Right ventricle myocardium superior (tissue), 1 donor: ENCODE measurements around the gene LKAAEAR1. TPM values are rescaled to one million over a fixed set of nuclear protein-coding genes. Genes with fewer than 3 reads are reported as not detected.
"Not testable (repeated sequence)": the region's sequence is repeated elsewhere in the genome, so short reads cannot be mapped to it uniquely, and the experiment has no call there.

ENCODE experiments used
- ATAC-seq: fragments of 200-7000 bp; cut with Tn5 transposase; one replicate; pipeline ENCODE4 v1.9.1; 2020; ENCODE audit warnings: mild to moderate bottlenecking; ENCODE audit not compliant: poor library complexity
- DNase-seq: peaks from one replicate; pipeline ENCODE4 v3.0.0-alpha.2; 2020
- intact Hi-C: fragments of 100-400 bp; cut with DNase I; formaldehyde crosslinking; loops from one replicate; pipeline ENCODE4 v1.11.2; 2022
- long read RNA-seq: library from polyadenylated mRNA; unstranded; transcript quantifications from one replicate; pipeline ENCODE4 v2.0.0, GENCODE V29; 2021
- total RNA-seq: library from RNA; stranded (reverse); fragmentation: NEBNext Ultra II Directional; extraction: Animal tissue kit (Norgen Biotek cat#: 25700); gene quantifications from one replicate; pipeline ENCODE4 v1.2.1, GENCODE V29; 2021
- donor health status: DM: no; HTN: yes; CAD: no; lungs with severe emphysema.

LKAAEAR1 gene, protein sequence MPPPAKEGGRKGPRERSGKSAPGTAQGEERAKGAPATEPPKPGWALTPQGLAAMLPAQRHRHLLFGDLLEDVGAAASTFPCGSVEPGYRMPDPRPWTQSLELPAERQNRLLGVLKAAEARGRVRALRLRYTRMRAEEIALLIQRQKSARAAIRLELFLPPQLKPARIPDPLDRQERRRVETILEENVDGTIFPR
- total RNA-seq, result not detected
- long read RNA-seq, result 0 reads

DNA sequence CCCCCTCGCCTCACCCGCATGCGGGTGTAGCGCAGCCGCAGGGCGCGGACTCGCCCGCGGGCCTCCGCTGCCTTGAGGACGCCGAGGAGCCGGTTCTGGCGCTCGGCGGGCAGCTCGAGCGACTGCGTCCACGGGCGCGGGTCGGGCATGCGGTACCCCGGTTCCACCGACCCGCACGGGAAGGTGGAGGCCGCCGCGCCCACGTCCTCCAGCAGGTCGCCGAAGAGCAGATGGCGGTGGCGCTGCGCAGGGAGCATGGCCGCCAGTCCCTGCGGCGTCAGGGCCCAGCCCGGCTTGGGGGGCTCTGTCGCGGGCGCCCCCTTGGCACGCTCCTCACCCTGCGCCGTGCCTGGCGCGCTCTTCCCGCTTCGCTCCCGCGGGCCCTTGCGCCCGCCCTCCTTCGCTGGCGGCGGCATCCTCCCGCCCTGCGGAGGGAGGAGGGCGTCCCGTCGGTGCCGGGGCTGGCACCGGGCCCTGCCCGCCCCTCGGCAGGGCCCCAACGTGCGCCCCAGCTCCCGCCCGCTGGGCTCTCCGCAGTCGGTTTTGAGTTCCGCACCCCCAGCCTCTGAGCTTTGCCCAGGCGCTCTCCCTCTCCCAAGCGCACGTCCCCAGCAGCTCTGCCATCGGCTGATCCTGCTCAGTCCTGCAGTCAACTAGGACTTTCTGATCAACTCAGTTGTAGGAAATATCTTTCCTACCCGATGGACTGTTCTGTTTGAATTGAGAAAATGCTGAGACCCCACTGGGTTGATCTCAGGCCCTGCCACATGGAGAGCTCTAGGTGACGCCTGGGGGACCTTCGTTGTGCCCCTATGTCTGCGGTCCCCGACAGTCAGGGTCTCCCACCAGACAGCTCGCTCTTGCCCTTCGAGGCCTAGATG lies at the start of gene LKAAEAR1:
Gene LKAAEAR1 (minus strand): TSS at position 595 of the 881 bp plus-strand sequence. CDS start 179 bp downstream, at position 416.
- DNase-seq (no peak), ATAC-seq (no peak)
- intact Hi-C loops, result no loop called here

DNA sequence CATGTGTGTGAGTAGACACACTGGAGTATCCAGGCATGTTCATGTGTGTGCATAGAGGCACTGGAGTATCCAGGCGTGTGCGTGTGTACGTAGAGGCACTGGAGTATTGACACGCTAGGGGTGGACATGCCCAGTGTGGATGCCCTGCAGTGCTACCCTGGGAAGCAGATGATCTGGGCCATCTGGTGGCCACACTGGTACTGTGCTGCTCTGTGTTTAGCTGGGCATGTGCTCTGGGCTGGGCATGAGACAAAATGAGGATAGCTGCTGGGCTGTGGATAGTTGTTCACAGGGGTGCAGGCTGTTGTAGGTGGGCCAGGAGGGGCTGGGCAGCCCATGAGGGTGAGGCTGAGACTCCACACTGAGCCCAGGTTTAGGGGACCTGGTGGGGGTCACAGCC lies 47.2 kb upstream of the LKAAEAR1 start:
- ATAC-seq, result no peak
- DNase-seq, result peak; percentile 37
- intact Hi-C loops, result no loop called here

DNA sequence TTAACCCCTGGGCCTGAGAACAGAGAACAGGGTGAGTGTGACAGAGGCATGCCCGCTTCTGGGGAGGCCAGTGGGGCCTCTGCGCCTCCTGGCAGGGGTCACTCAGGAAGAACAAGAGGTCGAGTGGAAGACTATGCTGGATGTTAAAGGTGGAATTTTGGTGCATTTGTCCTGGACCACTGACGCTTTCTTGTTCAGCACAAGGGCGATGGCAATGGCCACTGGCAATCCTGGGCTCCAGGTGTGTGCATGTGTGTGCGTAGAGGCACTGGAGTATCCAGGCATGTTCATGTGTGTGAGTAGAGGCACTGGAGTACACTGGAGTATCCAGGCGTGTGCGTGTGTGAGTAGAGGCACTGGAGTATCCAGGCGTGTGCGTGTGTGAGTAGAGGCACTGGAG lies 46.7 kb upstream of the LKAAEAR1 start:
- peak; percentile 7 for DNase-seq
- ATAC-seq, result no peak
- intact Hi-C loops, result no loop called here

DNA sequence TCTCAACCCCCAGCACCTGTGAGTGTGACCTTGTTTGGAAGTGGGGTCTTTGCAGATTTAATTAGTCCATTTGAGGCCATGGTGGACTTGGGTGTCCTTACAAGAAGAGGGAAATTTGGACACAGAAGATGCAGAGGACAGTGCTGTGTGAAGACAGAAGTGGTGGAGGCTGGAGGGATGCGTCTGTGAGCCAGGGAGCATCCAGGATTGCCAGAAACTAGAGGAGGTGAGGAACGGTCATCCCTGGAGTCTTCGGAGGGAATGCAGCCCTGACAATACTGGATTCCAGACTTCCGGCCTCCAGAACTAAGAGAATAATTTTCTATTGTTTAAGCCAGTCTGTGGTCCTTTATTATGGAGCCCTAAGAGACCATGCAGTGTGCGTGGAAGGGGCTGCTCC lies 46.1 kb upstream of the LKAAEAR1 start:
- intact Hi-C loops, result no loop called here
- ATAC-seq, result no peak
- no peak for DNase-seq

DNA sequence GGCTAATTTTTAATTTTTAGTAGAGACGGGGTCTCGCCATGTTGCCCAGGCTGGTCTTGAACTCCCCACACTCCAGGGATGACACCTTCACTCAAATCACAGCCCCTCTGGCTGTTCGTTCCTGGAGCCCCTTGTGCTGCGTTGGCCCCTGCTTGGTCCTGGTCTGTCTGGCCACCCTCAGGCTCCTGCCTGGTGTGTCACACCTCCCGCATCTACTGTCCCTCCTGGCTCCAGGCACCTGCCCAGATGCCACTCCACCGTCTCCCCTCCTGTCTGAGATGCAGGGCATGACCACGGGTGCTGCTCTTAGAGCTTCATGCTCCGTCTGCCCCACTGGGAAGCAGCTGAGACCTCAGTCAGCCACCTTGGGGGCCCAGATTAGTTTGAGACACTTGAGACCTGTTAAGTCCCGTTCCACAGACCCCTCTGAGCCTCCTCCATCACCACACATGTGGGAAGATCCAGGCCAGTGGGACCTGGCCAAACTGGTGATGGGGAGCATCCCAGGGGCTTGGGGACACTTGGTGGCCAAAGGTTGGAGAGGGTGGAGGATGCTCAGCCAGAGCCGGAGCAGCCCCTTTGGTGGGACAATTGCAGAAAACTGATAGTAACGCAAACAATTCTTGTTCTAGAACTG lies 45.1 kb upstream of the LKAAEAR1 start:
- ATAC-seq (no peak), DNase-seq (peak; percentile 29)
- intact Hi-C loops, result no loop called here

DNA sequence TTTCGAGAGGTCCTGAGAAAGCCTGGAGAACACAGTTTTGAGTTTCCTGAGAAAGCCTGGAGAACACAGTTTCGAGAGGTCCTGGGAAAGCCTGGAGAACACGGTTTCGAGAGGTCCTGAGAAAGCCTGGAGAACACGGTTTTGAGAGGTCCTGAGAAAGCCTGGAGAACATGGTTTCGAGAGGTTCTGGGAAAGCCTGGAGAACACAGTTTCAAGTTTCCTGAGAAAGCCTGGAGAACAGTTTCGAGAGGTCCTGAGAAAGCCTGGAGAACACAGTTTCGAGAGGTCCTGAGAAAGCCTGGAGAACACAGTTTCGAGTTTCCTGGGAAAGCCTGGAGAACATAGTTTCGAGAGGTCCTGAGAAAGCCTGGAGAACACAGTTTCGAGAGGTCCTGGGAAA lies 39.3 kb upstream of the LKAAEAR1 start:
- ATAC-seq, intact Hi-C loops, DNase-seq: not testable (repeated sequence)

DNA sequence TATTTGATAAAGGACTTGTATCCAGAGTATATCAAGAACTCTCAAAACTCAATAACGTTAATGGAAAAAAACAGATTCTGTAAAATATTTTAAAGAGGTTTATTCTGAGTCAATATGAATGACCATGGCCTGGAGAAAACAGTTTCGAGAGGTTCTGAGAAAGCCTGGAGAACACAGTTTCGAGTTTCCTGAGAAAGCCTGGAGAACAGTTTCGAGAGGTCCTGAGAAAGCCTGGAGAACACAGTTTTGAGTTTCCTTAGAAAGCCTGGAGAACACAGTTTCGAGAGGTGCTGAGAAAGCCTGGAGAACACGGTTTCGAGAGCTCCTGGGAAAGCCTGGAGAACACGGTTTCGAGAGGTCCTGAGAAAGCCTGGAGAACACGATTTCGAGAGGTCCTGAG lies 38.7 kb upstream of the LKAAEAR1 start:
- ATAC-seq, intact Hi-C loops, DNase-seq: not testable (repeated sequence)

DNA sequence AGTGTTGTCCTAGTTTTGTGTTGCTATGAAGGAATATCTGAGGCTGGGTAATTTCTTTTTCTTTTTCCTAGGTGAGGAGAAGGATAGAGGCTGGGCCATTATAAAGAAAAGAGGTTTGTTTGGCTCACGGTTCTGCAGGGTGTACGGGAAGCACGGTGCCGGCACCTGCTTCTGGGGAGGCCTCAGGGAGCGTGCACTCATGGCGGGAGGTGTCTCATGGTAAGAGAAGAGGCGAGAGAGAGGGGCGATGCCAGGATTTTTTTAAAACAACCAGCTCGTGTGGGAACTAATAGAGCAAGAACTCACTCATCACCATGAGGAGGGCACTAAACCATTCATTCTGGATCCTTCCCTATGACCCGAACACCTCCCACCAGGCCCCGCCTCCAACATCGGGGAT lies 37.4 kb upstream of the LKAAEAR1 start:
- DNase-seq (peak; percentile 13), ATAC-seq (no peak)
- intact Hi-C loops, result no loop called here

DNA sequence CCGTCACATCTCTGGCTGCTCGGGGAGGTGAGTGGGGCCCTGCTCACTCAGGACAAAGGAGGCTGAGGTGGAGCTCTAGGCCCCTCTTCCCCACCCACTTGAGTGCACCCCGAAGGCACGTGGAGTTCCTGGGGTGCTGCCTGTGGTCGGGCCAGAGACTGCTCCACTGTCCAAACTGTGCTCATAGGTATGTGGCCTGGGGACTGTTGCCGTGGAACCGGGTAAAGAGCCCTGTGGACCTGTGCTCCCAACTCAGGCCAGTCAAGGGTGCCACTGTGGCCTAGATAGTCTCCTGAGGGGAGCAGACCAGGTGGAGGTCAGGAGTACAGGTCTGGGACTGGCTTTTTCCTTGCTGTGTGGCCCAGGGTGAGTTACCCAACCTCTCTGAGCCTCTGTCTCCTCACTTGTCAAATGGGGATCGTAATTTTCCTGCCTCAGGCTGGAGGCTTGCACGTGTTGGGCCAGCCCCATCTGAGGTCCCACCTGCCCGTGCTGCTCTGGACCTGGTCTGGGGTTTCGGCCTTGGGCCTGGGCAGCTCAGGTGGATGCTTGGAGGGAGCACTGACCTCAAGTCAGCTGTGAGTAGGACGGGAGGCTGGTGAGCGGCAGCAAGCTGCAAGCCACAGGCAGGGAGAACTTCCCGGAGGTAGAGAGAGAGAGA lies 35.6 kb upstream of the LKAAEAR1 start:
- intact Hi-C loops, result loop anchor here (10.0 kb wide), 1 partner anchor 75 kb away; the partner anchor contains the start of gene SOX18
- ATAC-seq (no peak), DNase-seq (peak; percentile 26)

DNA sequence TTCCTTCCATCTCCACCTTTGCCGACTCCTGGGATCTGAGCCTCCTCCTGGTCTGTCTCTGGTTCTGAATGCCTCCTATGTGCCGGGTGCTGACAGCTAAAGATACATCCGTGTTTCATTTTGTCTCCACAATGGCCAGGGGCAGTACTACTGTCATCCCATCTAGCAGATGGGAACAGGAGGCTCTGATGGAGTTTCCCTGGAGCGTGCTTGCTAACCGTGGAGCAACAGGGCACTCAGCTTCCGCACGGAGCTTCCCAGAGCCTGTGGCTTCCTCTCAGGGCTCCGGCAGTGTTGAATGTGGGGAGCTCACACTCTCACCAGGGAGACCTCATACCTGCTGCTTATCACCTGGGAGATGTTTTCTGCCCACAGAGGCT lies 35.1 kb upstream of the LKAAEAR1 start:
- no peak for ATAC-seq
- intact Hi-C loops, result loop anchor here (10.0 kb wide), 1 partner anchor 74 kb away; the partner anchor contains the start of gene SOX18
- peak; percentile 13 for DNase-seq

DNA sequence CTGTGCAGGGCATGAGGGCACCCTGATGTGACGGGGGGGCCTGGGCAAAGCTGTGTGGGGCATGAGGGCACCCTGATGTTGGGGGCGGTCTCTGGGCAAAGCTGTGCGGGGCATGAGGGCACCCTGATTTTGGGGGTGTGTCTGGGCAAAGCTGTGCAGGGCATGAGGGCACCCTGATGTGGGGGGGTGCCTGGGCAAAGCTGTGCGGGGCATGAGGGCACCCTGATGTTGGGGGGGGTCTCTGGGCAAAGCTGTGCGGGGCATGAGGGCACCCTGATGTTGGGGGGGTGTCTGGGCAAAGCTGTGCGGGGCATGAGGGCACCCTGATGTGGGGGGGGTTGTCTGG lies 33.2 kb upstream of the LKAAEAR1 start:
- ATAC-seq, DNase-seq: not testable (repeated sequence)
- intact Hi-C loops, result loop anchor here (10.0 kb wide), 1 partner anchor 73 kb away; the partner anchor contains the start of gene SOX18

DNA sequence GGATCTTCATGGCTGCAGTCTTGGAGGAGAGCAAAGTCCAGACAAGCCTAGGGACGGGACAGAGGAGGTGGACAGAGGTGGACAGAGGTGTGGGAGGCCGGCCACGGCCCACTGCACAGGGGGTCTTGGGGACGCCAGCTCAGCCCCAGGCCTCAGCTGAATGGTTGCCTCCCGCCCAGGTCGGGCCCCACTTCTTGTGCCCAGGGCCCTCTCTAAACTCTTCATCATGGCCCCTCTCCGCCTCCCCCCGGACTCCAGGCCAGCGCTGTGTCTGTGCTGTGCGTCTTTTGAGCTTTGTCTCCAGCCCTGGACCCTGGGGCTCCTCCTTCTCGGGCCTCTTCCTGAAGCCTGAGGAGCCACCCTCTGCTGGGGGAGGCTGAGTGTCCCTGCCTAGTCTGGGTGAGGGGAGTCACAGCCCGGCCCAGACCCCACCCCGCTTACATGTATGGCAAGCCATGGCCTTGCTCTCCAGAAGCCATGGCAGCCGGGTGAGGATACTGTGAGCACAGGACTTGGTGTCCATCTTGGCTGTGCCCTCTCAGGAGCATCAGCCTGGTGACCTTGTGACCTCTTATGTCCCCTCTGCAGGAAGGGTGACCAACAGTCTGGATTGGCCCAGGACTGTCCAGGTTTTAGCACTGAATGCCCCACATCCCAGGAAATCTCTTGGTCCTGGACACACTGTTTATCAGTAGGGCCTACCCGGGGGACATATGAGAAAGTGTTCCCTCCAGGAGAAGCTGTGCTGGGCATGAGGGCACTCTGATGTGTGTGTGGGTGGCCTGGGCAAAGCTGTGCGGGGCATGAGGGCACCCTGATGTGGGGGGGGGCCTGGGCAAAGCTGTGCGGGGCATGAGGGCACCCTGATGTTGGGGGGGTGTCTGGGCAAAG lies 32.6 kb upstream of the LKAAEAR1 start:
- peak; percentile 19 for DNase-seq
- intact Hi-C loops, result loop anchor here (10.0 kb wide), 1 partner anchor 72 kb away; the partner anchor contains the start of gene SOX18
- ATAC-seq, result no peak

DNA sequence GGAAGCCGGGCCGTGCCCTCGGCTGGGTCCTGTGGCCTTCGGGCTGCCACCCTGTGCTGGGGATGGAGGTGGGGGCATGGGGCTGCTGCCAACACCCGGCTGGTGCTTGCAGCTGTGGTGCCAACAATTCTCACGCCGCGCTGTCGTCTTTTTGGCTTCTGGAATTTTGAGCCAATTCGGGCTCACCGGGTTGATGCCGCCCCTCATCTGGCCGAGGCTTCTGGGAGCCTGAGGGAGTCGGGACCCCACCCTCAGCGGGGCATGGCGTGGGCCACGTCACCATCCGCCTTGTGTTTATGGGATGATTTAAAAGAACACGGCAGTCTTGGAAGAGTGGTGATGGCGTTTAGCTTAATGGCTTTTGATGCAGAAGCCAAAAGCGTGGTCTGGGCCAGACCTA lies 31.8 kb upstream of the LKAAEAR1 start:
- ATAC-seq, result no peak
- peak; percentile 22 for DNase-seq
- intact Hi-C loops, result loop anchor here (10.0 kb wide), 1 partner anchor 71 kb away; the partner anchor contains the start of gene SOX18

DNA sequence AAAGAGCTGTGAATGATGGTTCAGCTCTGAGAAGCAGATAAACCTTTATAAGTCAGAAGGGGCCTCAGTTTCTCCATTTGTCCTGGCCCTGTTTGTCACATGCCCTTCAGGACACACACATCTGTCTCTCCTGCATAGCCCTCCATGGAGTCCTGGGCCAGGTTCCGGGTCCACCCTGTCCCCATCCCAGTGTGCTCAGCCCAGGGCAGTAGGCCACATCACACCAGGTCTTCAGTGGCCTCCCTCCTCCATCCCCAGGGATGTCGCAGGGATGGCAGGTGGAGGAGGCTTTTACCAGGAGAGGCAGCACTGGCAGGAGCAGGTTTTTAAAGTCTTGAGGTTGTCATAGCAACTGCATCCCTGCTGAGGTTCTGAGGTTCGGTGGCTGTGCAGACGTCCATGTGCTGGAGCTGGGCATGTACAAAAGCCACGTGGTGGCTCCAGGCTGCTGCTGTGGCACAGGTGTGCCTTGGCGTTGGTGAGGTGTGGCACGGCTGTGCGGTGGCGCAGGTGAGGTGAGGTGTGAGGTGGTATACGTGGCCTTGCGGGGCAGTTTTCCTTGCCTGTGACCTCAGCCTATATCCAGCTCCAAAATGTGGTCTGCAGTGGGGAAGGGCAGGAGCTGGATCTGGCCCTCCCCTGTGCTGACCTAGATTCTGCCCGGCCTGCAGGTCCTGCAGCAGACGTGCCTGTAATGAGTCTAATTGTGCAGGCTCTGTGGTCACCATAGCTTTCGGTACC lies 31.1 kb upstream of the LKAAEAR1 start:
- intact Hi-C loops, result loop anchor here (10.0 kb wide), 1 partner anchor 71 kb away; the partner anchor contains the start of gene SOX18
- DNase-seq, result peak; percentile 20
- no peak for ATAC-seq

DNA sequence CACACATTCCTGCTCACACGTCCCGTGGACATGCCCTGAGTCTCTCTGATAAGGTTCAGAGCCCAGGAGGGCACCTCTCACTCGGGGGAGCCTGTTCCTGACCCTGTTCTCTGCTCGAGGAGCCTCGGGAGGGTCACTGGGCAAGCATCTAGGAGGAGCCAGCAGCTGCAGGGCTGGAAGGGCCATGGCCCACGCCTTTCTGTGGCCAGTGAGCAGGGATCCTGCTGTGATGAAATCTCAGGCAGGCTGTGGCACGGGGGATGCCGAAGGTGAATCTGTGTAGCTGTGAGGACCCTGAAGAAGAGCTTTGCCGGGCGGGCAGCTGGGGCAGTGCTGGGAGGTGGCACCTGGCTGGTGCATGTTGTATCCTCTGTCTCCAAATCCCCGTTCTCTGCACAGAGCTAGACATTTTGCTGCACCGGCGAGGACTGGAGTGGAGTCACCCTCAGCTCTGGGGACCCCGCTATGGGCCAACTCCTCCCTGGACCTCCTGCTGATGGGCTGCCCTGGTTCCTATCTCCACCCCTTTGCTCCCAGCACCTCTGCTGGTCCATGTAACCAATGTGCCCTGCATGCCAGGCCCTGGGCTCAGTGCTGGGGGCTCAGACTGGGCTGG lies 30.3 kb upstream of the LKAAEAR1 start:
- ATAC-seq, result no peak
- intact Hi-C loops, result loop anchor here (10.0 kb wide), 1 partner anchor 70 kb away; the partner anchor contains the start of gene SOX18
- peak; percentile 24 for DNase-seq

DNA sequence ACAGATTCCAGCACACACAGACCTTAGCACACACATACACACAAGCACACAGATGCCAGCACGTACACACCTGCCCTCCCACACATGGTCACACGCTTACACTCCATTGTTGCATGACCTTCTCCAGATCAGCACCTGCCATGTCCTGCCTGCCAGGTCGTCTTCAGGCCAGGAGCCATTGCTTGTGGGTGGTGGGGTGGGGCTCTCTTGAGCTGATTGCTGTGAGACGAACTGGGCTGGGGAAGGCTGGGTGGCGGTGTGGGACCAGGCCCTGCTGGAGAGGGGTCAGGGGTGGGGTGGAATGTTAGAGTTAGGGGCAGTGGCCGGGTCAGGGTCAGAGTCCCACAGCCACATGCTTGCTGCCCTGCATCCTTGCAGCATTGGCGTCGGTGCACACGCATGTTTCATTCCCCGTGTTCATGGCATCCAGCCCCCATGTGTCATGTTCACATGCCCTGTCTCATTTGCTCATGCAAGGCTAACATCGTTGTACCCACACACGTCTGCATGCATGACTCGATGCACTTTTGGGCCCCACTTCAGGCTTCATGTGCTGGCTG lies 29.7 kb upstream of the LKAAEAR1 start:
- intact Hi-C loops, result loop anchor here (10.0 kb wide), 1 partner anchor 69 kb away; the partner anchor contains the start of gene SOX18
- ATAC-seq (no peak), DNase-seq (peak; percentile 13)
